KOPT-K1 (cell line): ENCODE measurements around the gene OR6C70.
"Not testable (repeated sequence)": the region's sequence is repeated elsewhere in the genome, so short reads cannot be mapped to it uniquely, and the experiment has no call there.

Source experiments
- H3K27ac ChIP-seq: fragments of 200-600 bp; sonication (generic); 2 replicates; pipeline ENCODE4 v1.5.1; 2016; ENCODE audit warnings: antibody characterized with exemption, mild to moderate bottlenecking, low read depth, low read length; ENCODE audit not compliant: poor library complexity, severe bottlenecking
- H3K36me3 ChIP-seq: fragments of 200-600 bp; sonication (generic); 2 replicates; pipeline ENCODE4 v1.5.1; 2017; ENCODE audit warnings: antibody characterized with exemption, mild to moderate bottlenecking, low read length, moderate library complexity; ENCODE audit not compliant: insufficient read depth
- H3K9me3 ChIP-seq: fragments of 200-600 bp; sonication (generic); 2 replicates; pipeline ENCODE4 v1.5.1; 2017; ENCODE audit warnings: antibody characterized with exemption, low read length, mild to moderate bottlenecking; ENCODE audit not compliant: insufficient read depth, poor library complexity, severe bottlenecking

Gene OR6C70

DNA sequence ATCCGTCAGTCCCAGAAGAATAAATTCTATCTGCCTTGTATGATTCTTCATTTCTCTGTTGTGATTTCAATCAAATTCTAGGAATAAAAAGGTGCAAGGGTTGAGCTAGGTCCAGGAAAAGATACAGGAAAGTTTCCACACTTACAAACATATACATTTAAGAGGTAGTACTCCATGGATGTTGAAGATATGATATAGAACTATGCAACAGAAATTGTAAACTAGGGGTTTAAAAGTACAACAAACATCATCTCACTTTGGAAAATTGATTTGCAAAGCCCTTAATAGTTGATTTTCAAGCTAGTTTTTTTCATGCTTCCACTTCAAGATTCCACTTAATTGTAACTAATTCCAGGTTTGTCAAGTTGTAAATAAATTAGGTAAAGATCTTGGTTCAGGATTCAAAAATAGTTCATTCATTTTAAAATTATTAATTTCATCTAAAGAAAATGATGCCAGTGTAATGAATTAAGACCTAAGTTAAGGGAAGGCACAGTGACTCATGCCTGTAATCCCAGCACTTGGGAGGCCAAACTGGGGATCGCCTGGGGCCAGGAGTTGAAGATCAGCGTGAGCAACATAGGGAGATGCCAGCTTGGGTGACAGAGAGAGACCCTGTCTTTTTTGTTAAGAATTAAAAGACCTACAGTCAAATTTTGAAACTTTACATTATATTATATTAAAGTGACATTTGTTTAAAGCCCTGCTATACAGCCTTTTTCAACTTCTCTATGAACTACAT, at the start of gene OR6C70:
TSS of gene OR6C70 (minus strand) at position 51 of the 742 bp plus-strand sequence. CDS start at position 51, 0 bp downstream.
- Histone ChIP-seq H3K27ac (no peak within 1 kb of the TSS), H3K36me3 (no peaks in the 10 kb centered on the region), H3K9me3 (no peaks in the 10 kb centered on the region)

DNA sequence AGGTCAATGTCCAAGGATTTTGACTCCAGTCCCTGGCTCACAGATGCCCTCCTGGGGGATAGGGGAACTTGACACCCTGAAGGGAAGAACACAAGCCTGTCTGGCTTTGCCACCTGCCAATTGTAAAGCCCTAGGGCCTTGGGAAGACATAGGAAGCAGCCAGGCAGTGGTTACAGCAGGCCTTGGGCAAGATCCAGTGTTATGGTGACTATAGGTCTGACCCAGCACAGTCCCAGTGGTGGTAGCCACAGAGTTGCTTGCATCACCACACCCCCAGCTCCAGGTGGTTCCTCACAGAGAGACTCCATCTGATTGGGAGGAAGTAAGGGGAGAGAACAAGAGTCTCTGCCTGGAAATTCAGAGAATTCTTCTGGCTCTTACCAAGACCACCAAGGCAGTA, 46.5 kb upstream of the OR6C70 start:
- Histone ChIP-seq H3K27ac (no peak overlapping the region), H3K9me3 (peaks cover 6% of the 10 kb centered on the region), H3K36me3 (no peaks in the 10 kb centered on the region)

DNA sequence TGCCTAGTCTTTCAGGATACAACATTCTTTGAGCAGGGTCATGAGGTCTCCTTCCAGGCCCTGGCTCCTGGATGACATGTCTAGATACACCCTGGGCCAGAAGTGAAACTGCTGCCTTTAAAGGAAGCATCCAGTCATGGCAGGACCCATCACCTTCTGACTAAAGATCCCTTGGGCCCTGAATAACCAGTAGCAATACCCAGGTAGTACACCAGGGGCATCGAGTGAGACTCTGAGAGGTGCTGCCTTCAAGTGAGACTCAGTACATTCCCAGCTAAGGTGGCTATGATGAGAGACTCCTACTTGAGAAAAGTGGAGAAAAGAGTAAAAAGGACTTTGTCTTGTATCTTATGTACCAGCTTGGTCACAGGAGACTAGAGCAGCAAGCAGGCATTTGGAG, 45.8 kb upstream of the OR6C70 start:
- no peaks in the 10 kb centered on the region for H3K36me3 ChIP-seq
- peaks cover 6% of the 10 kb centered on the region for H3K9me3 ChIP-seq
- H3K27ac ChIP-seq, result no peak overlapping the region

DNA sequence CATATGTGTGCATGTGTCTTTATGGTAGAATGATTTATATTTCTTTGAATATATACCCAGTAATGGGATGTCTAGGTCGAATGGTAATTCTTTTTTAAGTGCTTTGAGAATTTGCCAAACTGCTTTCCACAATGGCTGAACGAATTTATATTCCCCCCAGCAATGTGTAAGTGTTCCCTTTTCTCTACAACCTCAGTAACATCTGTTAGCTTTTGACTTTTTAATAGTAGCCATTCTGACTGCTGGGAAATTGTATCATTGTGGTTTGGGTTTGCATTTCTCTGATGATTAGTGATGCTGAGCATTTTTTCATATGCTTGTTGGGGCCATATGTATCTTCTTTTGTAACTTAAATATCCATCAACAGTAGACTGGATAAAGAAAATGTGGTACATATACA, 31.7 kb upstream of the OR6C70 start:
- Histone ChIP-seq H3K9me3 (no peaks in the 10 kb centered on the region), H3K27ac (no peak overlapping the region), H3K36me3 (no peaks in the 10 kb centered on the region)

DNA sequence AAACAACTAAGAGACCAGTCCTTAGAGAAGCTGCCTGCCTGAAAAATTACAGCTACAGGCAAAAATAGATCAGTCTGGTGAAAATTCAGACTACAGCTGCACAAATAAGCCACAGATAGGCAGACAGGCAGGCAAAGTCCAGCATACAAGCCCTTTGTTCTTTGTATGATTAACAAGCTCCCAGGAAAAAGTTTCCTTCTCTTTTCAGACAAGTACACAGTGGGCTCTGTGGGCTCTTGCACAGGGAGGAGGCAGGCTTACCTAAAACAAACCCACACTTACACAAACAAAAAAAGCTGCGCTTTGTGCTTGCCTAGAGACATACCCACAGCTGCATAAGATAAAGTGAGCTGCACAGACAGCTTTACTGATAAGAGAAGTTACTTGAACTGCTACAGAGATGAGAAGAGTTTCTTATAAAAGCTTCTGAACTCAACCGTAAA, 29.9 kb upstream of the OR6C70 start:
- H3K36me3 ChIP-seq, result no peaks in the 10 kb centered on the region
- no peaks in the 10 kb centered on the region for H3K9me3 ChIP-seq
- no peak overlapping the region for H3K27ac ChIP-seq

DNA sequence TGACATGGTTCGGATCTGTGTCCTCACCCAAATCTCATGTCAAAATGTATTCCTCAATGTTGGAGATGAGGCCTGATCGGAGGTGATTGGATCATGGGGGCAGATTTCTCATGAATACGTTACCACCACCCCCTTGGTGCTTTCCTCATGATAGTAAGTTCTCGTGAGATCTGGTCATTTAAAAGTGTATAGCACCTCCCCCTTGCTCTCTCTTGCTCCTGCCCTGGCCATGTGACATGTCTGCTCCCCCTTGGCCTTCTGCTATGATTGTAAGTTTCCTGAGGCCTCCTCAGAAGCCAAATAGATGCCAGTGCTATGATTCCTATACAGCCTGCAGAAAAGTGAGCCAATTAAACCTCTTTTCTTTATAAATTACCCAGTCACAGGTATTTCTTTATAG, 29.3 kb upstream of the OR6C70 start:
- Histone ChIP-seq H3K36me3 (no peaks in the 10 kb centered on the region), H3K27ac (no peak overlapping the region), H3K9me3 (no peaks in the 10 kb centered on the region)

DNA sequence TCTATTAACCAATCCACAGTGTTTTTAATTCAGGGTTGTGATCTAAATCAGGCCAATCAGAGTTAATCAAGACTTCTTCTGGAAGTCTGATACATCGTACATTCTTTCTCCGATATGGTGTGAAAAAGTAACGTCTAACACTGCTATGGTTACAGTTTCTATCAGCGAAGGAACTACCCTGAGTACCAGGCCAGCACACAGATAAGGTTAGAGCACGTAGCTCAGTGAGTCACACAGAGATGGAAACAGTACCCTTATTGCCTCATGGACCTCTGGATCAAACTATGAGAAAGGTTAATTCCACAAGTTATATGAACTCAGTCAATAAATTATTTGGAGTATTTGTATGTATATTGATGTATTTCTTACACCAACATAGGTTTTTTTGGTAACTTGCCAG, 25.6 kb upstream of the OR6C70 start:
- no peak overlapping the region for H3K27ac ChIP-seq
- no peaks in the 10 kb centered on the region for H3K9me3 ChIP-seq
- no peaks in the 10 kb centered on the region for H3K36me3 ChIP-seq

DNA sequence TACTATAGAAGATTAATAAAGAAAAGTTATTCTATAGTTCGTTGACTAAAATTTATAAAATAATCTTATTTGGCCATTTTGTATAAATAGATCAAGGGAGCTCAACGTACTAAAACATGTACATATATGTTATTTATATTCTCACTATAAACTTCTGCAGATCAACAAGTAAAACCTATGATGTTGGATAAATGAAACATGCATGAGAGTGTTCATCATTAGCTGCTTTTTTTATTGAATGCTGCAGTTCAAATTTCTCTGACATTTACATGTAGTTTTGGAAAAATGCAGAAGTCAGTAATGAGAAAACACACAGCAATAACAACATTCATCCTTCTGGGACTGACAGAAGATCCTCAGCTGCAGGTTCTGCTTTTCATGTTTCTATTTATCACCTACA, 22.1 kb upstream of the OR6C70 start, which contains the start of gene OR6C68:
TSS of gene OR6C68 (plus strand) at position 301 of the 400 bp plus-strand sequence. CDS start at position 301, 0 bp downstream.
- H3K9me3 ChIP-seq, result no peaks in the 10 kb centered on the region
- no peak within 1 kb of the TSS for H3K27ac ChIP-seq
- no peaks in the 10 kb centered on the region for H3K36me3 ChIP-seq

DNA sequence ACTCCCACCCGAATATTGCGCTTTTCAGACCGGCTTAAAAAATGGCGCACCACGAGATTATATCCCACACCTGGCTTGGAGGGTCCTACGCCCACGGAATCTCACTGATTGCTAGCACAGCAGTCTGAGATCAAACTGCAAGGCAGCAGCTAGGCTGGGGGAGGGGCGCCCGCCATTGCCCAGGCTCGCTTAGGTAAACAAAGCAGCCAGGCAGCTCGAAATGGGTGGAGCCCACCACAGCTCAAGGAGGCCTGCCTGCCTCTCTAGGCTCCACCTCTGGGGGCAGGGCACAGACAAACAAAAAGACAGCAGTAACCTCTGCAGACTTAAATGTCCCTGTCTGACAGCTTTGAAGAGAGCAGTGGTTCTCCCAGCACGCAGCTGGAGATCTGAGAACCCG, 14.3 kb upstream of the OR6C70 start:
- H3K9me3 ChIP-seq, H3K27ac ChIP-seq, H3K36me3 ChIP-seq: not testable (repeated sequence)

DNA sequence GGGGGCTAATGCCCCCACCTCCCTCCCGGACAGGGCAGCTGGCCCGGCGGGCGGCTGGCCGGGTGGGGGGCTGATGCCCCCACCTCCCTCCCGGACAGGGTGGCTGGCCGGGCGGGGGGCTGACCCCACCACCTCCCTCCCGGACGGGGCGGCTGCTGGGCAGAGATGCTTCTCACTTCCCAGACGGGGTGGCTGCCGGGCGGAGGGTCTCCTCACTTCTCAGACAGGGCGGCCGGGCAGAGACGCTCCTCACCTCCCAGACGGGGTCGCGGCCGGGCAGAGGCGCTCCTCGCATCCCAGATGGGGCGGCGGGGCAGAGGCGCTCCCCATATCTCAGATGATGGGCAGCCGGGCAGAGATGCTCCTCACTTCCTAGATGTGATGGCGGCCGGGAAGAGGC, 9.2 kb upstream of the OR6C70 start:
- H3K36me3 ChIP-seq, H3K9me3 ChIP-seq, H3K27ac ChIP-seq: not testable (repeated sequence)

DNA sequence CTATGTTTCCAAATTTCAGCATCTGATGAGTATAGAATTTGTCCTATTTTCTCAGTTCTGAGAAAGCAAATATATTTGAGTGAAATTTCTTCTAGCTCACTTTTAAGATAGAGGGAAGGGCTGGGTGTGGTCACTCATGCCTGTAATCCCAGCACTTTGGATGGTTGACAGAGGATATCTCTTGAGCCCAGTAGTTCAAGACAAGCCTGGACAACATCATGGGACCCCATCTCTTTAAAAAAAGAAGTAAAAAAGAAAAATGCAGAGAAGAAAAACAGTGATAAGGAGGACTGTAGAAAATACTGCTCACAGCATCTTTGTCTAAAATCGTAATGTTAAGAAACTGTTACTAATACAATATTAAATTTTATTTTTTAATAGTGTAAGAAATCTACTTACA, 2.3 kb upstream of the OR6C70 start:
- H3K9me3 ChIP-seq, result no peaks in the 10 kb centered on the region
- no peaks in the 10 kb centered on the region for H3K36me3 ChIP-seq
- no peak overlapping the region for H3K27ac ChIP-seq

DNA sequence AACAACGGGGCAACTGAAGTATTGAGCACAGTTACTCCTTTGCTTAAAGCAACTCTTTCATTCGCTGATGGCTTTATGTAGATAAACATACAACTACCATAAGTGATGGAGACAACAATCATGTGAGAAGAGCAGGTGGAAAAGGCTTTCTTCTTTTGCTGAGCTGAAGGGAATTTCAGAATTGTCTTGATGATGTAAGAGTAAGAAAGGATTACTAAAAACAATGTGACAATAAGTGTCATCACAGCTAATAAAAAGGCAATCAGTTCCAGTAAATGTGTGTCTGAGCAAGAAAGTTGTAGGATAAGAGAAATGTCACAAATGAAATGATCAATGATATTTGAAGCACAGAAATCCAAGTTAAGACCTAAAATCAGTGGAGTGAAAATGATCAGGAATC, 647 bp downstream of the OR6C70 start:
- no peak overlapping the region for H3K27ac ChIP-seq
- no peaks in the 10 kb centered on the region for H3K9me3 ChIP-seq
- no peaks in the 10 kb centered on the region for H3K36me3 ChIP-seq

DNA sequence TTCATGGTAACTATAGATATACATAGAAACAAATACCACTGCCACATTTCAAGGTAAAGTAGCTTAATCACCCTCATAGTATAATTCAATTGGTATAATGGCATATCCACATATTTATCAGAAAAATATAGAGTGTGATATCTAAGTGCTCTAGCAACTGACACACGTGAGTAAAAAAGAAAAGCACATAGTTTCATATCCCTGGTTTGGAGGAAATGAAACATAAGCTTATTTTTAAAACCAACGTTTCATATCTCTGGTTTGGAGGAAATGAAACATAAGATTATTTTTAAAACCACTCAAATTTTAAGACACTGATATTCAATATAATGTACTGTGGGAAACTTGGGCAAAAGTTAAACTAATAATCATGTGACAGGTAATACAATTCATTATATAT, 2.1 kb downstream of the OR6C70 start:
- no peaks in the 10 kb centered on the region for H3K9me3 ChIP-seq
- H3K27ac ChIP-seq, result no peak overlapping the region
- no peaks in the 10 kb centered on the region for H3K36me3 ChIP-seq

DNA sequence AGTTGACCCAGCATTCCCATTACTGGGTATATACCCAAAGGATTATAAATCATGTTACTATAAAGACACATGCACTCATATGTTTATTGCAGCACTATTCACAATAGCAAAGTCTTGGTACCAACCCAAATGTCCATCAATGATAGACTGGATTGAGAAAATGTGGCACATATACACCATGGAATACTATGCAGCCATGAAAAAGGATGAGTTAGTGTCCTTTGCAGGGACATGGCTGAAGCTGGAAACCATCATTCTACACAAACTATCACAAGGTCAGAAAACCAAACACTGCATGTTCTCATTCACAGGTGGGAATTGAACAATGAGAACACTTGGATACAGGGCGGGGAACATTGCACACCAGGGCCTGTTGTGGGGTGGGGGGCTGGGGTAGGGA, 5.0 kb downstream of the OR6C70 start:
- H3K36me3 ChIP-seq, H3K9me3 ChIP-seq, H3K27ac ChIP-seq: not testable (repeated sequence)

DNA sequence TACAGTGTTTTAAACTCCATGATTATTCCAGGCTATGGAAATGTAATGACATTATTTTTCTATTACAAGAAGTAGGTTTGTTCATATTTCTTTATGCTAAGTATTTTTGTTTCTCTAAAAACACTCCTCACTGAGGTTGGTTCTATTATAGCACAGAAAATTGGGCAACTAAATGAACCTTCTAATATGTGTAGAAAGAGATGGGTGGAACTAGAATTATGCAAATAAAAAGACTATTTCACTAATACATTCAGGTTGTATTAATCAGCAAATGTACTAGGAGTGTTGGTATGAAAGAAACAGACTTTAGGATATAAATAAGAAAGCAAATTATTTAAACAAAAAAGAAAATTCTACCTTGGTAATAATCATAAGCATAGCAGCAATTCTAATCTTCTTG, 21.1 kb downstream of the OR6C70 start:
- Histone ChIP-seq H3K36me3 (no peaks in the 10 kb centered on the region), H3K27ac (no peak overlapping the region), H3K9me3 (no peaks in the 10 kb centered on the region)

DNA sequence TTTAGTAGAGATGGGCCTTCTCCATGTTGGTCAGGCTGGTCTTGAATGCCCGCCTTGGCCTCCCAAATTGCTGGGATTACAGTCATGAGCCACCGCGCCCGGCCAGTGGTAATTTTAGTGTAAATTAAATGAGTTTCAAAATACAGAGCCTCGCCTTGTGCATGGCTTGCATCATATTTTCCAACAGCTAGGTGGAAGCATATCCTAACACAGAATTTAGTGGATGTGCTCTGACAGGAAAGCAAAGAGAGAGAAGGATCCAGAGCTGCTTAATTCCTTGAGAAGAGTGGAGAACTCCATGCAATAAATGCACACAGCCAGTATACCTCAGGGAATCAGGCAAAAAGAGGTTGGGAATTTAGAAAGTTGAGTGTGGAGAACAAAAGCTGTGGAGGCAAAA, 23.6 kb downstream of the OR6C70 start:
- no peaks in the 10 kb centered on the region for H3K36me3 ChIP-seq
- H3K27ac ChIP-seq, result no peak overlapping the region
- no peaks in the 10 kb centered on the region for H3K9me3 ChIP-seq
